COLO668 (cell line): ENCODE results near the gene DPH2.

Source experiments
- DNase-seq: peaks from one replicate; lab custom pipeline; 2025; ENCODE audit not compliant: unreplicated experiment; lab: John Stamatoyannopoulos, UW

Gene DPH2

DNA sequence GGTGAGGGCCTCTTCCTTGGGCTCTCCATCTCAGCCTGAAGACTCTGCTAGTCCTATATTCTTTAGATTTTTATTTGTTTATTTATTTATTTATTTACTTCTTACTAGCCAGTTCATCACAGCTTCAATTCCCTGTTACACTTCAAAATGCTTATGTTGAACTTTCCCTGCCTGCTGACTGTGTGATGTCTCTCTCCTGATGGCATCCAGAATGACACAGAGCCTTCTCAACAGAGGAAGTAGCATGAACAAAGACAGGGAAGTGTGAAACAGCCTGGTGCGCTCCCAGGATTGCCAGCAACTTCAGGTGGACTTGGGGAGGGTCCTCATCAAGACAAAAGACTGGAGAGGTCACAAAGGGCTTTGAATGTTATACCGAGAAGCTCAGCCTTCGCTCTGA, 27.4 kb upstream of the DPH2 start:
- DNase-seq, result no peak

DNA sequence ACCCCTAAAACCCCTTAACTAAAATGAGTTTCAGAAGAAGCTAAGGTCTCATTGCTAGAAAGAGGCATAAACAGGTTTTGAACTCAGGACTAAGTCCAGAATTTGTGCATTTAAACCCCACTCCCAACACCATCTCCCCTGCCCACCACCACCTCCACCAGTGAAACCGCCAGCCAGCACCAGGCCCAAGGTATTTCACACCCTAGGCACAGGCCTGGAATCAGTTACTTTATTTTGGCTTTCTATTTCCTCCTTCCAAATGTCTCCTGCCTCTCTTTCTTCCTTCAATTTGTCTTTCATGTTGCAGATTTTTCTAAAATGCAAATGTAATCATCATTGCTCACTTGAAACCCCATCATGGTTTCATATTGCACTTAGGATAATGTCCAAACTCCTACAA, 24.9 kb upstream of the DPH2 start:
- DNase-seq, result no peak

DNA sequence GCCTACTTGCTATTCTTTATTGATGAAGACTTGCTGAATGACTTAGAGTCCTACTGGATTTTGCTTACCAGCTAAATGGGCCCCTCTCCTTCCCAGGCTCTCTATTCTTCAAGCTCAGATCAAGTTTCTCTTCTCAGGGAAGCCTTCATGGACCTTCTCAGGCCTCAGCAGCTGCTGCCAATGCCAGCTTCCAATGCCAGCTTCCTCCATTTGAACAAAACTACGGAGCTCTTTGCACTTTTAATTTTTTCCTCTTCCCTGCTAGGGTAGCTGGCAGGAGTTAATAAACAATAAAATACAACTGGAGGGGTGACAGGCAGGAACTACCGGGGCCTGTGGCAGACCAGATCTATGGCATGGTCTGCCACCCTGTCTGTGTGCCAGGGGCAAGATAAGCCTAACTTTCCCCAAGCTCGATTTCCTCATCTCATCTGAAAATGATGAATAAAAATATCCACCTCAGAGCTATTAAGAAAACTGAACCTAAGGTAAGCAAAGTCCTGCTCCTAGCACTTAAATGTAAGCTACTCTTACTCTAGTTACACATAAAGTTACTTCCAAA, 24.1 kb upstream of the DPH2 start:
- DNase-seq, result no peak

DNA sequence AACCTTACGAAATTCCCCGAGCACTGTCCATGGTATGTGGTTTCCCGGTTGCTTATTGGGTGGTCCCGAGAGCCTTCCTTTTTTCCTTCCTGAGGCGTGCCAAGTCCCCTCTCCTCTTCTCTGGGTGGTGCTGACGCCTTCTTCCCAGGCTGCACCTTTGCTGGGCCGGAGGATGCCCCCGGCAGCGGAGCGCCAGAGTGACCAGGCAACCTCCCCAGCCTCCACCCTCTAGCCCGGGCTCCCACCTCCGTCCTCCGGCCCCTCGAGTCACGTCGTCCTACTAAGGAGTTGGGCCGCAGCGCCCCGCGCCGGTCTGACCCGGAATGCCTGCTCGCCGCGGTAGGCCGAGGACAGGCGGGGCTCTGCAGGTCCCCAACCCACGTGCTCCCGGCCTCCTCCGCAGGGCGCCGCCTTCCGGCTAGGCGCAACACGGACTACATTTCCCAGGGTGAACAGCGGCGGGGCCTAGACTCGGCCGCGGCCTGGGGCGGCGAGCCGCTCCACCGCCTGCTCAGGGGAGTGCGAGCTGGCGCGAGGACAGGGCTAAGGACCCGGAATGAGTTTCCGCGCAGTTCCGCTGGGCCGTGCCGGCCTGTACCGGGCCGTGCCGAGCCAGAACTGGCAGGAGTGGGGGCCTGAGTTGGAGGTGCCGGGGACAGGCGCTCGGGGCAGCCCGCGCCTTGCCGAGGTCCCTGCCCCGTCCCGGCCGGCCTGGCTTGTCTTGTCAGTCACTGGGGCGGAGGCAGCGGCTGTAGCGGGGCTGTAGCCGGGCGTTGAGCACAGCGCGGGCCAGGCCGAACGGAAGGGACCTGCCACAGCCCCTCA, 23.4 kb upstream of the DPH2 start, which contains the start of gene IPO13:
Gene IPO13, plus strand, starts transcription at position 715 of the 825 bp plus-strand sequence. CDS start 651 bp downstream, outside the sequence.
- DNase-seq, result peak; percentile 100

DNA sequence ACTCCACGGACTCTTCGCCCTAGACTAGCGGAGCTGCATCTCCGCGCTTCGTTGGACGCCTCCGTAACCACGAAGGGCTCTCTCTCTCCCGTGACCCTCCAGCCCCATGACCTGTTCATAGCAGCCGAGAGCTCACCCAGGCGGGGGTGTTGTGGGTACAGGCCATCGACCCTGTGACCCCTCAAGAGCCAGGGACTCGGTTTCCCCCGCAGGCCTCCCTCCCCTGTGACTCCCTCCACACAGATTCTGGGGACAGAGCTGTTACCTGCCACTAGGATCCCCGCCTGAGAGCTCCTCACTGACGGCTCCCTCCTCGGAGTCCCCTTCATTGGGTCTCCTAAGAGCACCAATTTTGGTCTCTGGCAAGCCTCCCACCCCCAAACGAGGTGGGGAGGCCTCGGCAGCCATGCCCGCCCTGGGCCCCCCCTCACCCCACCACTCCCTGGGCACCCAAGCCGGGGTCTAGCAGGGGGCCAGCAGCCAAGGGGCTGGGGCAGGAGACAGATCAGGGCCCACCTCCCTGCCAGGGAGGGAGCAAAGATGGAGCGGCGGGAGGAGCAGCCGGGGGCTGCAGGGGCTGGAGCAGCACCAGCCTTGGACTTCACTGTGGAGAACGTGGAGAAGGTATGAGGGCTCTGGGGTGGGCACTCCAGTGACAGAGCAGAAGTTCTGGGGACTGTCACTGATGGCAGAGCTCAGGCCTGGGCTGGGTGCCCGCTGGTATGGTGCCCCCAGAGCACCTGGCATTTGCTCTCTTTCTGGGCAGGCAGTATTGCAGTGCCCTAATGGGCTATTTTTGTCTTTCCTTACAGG, 22.5 kb upstream of the DPH2 start:
- peak; percentile 57 for DNase-seq

DNA sequence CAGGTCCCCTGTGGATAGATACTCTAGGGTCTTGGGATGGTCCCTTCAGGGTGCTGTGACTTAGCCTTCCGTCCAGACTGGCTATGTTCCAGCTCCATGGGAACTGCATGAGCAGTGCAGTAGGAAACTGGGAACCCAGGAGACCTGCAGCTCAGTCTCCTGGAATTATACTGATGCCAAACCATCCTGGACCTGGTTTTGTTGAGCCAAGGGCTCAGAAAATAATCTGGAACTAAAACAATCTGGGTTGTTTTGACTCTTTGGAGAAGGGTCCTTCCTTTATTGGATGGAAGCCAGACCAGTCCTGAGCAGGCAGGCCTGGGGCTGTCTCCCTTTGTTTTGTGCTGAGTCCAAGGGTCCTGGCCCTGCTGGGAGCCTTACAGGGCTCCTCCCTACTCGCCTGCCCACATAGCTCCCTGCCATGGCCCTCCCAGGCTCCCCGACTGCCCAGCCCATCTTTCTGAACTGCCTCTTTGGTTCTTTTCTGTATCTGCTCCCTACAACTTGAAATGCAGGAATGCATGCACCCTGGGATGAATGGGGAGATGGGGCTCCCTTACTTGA, 21.9 kb upstream of the DPH2 start:
- DNase-seq, result no peak

DNA sequence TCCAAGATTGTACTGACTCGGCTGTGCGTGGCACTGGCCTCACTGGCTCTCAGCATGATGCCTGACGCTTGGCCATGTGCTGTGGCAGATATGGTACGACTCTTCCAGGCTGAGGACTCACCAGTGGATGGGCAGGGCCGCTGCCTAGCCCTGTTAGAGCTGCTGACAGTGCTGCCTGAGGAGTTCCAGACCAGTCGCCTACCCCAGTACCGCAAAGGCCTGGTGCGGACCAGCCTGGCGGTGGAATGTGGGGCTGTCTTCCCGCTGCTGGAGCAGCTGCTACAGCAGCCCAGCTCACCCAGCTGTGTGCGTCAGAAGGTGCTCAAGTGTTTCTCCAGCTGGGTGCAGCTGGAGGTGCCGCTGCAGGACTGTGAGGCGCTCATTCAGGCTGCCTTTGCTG, 20.1 kb upstream of the DPH2 start:
- DNase-seq, result peak; percentile 30

DNA sequence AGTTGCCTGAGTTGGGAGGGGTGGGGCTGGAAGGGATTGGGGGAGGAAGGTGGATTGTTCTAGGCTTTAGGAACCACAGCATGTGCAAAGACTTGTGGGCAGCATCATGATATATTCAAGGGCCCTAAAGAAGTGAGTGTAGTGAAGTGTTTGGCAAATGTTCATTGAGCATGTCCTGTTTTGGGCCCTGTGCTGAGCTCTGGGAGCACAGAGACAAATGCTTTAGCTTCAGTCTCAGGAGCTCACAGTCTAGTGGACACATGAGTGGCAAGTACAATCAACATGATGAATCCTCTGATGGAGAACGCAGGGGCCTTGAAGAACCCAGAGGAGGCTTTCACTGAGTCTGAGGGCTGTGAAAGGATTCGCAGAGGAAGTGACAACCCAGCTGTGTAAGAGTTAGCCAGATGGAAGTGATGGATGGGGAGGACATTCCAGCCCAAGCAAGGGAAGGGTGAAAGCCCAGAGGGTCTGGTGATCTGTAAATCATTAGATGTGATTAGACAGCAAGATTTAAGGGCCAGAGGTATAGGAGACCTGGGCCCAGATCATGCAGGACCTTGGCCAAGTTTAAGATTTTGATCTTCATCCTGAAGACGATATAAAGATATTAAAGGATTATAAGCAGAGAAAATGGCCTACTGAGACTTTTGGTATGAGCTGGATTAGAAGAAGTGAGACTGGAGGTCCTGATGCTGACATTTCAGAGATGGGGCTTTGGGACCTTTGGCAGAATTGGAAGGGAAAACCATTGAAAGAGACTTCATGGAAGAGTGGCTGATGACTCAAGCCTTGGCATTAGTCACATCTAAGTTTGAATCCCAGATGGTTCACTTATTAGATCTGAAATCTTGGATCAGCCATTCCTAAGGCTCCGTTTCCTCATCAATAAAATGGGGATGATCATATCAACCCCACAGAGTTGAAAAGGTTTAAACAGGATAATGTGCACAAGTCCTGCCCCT, 18.5 kb upstream of the DPH2 start:
- no peak for DNase-seq

DNA sequence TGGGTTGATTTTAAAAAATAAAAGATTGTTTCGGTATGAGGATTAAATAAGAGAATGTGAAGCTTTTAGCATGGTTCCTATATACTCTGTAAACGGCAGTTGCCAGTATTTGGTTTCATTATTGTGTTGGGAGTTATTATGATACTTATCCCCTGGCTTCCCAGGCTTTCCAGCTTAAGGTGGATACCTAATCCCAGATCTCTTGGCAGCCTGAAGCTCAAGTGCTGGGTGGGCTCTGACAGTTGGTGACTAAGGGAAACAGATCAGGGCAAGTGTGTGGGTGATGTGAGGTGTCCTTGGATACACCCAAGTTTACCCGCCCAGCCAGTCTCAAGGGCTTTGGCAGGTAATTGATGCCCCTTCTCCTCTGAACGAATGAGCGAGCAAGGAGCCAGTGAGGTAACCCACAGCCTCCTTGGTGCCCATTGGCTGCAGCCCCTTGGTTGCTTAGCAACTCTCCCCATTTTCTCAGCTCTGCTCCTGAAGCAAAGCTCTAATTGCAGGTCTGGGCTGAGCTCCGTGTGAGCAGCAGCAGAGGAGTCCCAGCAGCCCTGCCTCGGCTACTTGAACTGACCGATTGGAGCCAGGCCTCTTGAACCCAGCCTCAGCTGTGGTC, 17.0 kb upstream of the DPH2 start:
- DNase-seq, result no peak

DNA sequence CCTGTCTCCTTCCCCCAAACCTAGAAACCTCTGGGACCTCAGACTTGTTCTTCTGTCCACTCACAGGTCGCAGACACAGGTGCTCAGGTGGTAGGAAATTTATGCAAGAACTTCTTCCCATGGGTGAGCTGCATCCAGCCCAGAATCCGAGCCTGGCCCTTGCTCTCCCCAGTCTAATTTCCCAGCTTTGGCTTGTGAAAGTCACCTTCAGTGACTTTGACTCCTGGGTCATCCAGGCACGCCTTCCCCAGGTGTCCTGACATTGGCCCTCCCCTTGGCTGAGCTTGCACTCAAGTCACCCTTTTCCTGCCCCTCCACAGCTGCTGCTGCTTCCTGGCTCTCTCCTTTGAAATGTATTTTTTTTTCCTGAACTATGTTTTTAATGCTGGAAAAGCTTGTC, 16.4 kb upstream of the DPH2 start:
- no peak for DNase-seq

DNA sequence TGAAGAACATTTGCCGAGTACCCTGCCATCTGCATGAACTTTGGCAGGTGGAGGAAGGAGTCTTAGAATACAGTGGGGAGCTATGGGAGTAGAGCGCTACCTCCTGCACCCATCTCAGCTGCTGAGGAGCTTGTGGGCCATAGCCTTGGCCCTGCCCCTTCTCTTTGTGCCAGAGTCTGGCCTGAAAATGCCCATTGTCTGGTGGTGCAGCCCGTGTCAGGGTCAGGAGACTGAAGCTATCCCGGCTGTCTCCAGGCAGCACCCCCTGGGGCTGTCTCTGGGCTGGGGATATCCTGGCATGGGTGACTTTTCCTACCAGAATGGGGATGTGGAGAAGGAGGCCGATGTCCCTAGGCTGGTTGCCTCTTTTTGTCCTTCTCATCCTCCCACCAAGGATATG, 15.8 kb upstream of the DPH2 start:
- no peak for DNase-seq

DNA sequence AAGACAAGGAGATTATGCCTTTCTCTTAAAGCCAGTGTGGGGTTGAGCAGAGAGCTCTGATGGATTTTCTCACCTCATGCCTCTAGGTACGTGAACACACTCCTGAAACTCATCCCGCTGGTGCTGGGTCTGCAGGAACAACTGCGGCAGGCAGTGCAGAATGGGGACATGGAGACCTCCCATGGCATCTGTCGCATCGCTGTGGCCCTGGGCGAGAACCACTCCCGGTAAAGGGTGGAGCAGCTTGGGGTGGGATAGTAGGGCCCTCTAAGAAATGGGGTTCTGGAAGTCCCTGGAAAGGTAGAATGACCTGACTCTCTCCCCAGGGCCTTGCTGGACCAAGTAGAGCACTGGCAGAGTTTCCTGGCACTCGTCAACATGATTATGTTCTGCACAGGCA, 13.6 kb upstream of the DPH2 start:
- no peak for DNase-seq

DNA sequence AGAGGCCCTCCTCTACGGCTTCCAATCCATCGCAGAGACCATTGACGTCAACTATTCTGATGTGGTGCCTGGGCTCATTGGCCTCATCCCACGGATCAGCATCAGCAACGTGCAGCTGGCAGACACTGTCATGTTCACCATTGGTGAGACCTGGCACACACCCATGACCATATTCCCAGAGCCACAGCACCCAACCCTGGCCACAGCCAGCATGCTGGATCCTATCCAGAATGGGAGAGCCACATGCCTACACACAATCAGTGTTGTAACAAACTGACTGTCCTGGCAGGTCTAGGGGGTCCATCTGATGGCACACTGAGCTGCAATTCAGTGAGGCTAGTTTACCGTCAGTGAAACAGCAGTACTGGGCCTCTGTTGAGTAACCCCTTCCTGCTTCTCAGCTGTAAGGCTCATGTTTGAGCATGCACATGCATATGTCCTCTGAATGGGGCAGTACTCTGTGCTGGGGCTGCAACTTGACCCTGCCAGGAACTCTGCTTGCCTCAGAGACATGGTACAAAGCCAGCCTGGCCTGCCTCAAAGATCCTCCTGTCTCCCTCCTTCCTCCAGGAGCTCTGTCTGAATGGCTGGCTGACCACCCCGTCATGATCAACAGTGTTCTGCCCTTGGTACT, 12.3 kb upstream of the DPH2 start:
- DNase-seq, result no peak

DNA sequence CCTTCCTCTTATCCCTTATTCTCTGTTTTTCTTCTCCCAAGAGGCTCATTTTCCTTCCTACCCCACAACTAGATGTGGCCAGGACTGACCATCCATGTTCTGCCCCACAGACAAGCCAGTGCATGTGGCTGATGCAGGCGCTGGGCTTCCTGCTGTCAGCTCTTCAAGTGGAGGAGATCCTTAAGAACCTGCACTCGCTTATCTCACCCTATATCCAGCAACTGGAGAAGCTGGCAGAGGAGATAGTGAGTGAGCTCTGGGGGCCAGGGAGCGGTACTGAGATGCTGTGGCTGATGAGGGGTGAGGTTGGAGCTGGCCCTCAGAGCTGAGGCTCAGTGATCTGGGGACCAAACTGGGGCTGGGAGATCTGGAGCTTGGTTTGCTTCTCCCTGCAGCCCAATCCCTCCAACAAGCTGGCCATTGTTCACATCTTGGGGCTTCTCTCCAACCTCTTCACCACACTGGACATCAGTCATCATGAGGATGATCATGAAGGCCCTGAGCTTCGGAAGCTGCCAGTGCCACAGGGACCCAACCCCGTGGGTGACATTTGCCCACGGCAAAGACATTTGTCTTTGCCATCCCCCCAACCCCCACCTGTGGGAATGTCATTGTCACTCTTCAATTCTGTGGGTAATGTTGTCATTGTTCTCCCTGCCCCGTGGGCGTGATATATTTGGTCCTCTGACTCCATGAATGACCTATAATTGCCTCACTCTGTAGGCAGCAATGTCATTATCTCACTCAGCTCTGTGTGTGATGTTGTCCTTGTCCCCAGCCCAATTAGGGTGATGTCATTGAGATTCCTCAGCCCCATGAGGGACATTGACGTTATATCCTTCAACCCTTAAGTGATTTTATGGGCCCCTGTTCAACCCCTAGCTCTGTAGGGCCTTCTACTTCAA, 11.2 kb upstream of the DPH2 start:
- no peak for DNase-seq

DNA sequence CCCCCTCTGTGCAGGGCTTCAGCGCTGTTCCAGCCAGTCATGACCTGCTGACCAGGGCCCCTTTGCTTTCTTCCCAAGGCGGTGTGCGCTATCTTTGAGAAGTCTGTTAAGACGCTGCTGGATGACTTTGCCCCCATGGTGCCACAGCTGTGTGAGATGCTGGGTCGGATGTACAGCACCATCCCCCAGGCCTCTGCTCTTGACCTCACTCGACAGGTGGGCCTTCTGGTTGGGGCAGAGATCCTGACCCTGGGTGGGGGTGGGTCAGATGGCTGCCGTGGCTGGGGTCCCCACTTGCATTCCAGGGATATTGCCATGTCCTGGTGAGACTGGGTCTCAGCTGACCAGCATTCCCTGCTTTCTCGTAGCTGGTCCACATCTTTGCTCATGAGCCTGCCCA, 9.0 kb upstream of the DPH2 start:
- no peak for DNase-seq

DNA sequence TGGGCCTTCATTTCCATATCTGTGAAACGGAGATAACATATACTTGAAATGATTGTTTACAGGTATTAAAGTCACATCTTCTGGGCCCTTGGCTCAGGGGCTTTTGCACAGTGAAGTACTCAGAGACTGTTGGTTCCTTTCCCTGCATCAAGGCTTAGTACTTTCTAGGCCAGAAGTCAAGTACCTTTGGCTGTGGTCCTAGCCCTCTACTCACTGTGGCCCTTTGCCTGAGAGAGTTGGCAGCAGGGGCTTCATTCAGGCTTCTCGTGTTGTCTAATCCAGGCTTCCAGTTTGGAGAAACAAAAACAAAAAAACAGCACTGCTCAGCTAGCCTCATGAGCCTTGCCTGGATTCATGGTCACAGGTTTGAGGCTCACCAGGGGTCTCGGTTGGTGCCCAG, 8.1 kb upstream of the DPH2 start:
- DNase-seq, result no peak

DNA sequence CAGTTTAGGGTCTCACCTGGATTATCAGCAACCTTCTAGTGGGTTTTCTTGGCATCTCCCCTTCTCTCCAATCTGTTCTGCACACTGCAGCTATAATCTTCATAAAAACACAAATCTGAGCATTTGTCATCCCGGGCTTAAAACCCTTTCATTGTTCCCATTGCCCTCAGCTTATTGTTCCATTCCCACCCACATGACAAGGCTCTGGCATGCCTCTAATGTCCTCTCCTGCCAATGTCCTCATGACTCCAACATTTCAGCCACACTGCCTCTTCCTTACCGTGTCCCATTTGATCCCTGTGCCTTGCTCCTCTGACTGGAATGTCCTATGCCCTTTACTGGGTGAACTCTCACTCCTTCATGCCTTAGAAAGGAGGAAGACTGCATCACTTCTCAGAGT, 7.5 kb upstream of the DPH2 start:
- DNase-seq, result no peak

DNA sequence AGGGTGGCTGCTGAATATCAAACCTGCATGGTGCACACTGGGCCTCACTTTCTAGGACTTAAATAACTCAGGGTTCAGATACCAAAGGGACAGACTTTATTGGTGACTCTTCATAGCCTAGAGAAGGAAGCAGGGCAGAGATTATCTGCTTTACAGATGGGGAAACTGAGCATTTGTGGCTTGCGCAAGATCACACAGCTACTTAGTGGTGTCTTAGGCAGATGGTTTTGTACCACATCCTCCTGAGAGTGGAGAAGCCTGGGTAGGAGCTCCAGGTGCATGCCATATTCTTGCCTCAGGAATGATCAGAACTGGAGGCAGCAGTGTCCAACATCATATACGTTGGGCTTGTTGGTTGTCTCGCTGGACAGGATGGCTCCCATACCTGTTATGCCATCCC, 6.8 kb upstream of the DPH2 start:
- no peak for DNase-seq

DNA sequence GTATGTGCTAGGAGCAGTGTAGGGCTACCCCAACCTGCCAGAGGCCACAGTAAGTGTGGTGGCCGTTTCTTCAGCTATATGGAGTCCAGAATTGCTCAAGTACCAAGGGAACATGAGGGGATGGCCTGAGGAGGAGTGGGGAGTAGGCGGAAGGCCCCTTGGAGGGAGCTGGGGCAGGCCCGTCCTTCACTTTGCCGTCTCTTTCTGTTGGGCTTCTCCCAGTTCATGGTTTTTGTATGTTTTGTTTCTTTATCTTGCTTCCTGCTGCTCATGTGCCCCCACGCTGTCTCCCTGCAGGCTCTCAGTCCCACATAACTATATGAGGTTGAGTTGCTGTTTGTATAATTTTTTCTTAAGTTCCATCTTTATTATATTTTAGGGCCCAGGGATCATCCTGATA, 5.9 kb upstream of the DPH2 start:
- no peak for DNase-seq
